Breast epithelium (tissue), 4 donors: Measurements from ENCODE around the gene RMI1. TPM values are rescaled to one million over a fixed set of nuclear protein-coding genes. Genes with fewer than 3 reads are reported as not detected.
A peak's percentile ranks its signal among the peaks of the same experiment; 100 is the strongest.

ENCODE experiments used
- DNase-seq, 2 donors: peaks; one replicate each; pipeline ENCODE4 v3.0.0-alpha.2; 2019; ENCODE audit warnings: low spot score in 2 of 2
- H3K27ac ChIP-seq, 2 donors: fragments of 200-600 bp; sonication (generic) in 1 of 2; one replicate each; pipeline ENCODE4 v1.5.1; 2016 to 2019; ENCODE audit warnings: mild to moderate bottlenecking in 1 of 2
- H3K27me3 ChIP-seq, 2 donors: fragments of 200-600 bp; sonication (generic) in 1 of 2; one replicate each; pipeline versions ENCODE4 v1.5.1 to v1.6.0; 2017 to 2019; ENCODE audit warnings: control low read depth in 1 of 2, mild to moderate bottlenecking in 1 of 2
- H3K36me3 ChIP-seq: fragments of 200-600 bp; one replicate; pipeline ENCODE4 v1.5.1; 2019
- H3K4me1 ChIP-seq, 2 donors: fragments of 200-600 bp; sonication (generic); one replicate each; pipeline ENCODE4 v1.5.1; 2016 to 2019; ENCODE audit warnings: control low read depth in 1 of 2
- H3K4me3 ChIP-seq, 3 donors: fragments of 200-600 bp; sonication (generic); 1 replicate in 2 of 3; 2 replicates in 1 of 3; pipeline ENCODE4 v1.5.1; 2016 to 2019; ENCODE audit warnings: mild to moderate bottlenecking in 3 of 3, moderate library complexity in 2 of 3
- H3K9me3 ChIP-seq, 2 donors: fragments of 200-600 bp; sonication (generic) in 1 of 2; one replicate each; pipeline ENCODE4 v1.5.1; 2016 to 2019; ENCODE audit warnings: control low read depth in 1 of 2
- POLR2A ChIP-seq: fragments of 450-650 bp; IDR thresholded peaks from one replicate; pipeline ENCODE4 v1.6.1; 2016; ENCODE audit warnings: antibody characterized with exemption, mild to moderate bottlenecking, moderate library complexity
- POLR2AphosphoS5 ChIP-seq, 3 donors: sonication (generic); formaldehyde crosslinking; IDR thresholded peaks; one replicate each; pipeline ENCODE4 v1.6.1; 2017; ENCODE audit warnings: antibody characterized with exemption in 3 of 3
- intact Hi-C: fragments of 100-400 bp; cut with DNase I; formaldehyde crosslinking; loops from one replicate; pipeline ENCODE4 v1.15.1; 2023; ENCODE audit warnings: low total_unique reads
- total RNA-seq, 3 donors: library from RNA; depleted of rRNA; stranded (reverse); fragments of >200 nt; gene quantifications; one replicate each; pipeline ENCODE4 v1.1.0, GENCODE V29; 2016
- TF ChIP-seq, protein P1 (sequence below), 3 donors: fragments of 450-650 bp; IDR thresholded peaks; one replicate each; pipeline ENCODE4 v1.5.1; 2016 to 2017; ENCODE audit warnings: antibody characterized with exemption in 3 of 3, mild to moderate bottlenecking in 3 of 3, moderate library complexity in 3 of 3

The RMI1 gene
- total RNA-seq, 3 donors from 2014 or later, result 3.7 to 6.2 (median 6.1) TPM

DNA sequence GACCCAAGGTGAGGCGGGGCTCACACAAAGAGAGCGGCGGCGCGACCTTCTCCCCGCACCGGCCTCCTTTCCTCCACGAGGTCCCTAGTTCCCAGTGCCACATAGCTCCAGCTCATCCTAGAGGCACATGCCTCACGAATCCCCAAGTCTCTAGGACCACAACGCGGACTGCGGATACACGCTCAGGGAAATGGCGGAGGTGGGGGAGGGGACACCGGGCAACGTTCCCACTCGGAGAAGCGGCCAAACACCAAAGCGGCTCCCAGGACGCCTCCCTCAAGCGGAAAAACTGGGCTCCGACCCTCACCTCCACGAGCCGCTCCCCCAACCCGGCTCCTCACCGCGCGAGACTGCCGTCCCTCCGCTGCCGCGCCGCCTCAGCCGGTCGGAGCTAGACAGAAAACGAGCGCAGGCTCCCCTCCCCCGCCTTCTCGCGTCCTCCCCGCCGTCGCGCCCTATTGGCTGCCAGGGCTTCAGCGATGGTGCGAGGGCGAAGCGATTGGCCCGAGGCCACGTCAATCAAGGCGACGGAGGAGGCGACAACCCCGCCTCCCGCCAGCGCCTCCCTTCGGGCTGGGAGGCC lies 702 bp upstream of the RMI1 start, which contains the start of gene HNRNPK:
Gene HNRNPK (minus strand): TSS at position 404 of the 583 bp plus-strand sequence. CDS start 1,963 bp downstream, outside the sequence.
- DNase-seq, result peak; percentile 97 to 100
- TF ChIP-seq POLR2AphosphoS5 (IDR thresholded peaks at IDR 0.05), result peak in 1 of 3 donors; percentile 93
- TF ChIP-seq POLR2A, result no peak
- no peaks in the 10 kb centered on the region for H3K27me3 ChIP-seq
- H3K27ac ChIP-seq, result peak within 1 kb of the TSS; percentile 100
- peak within 1 kb of the TSS; percentile 93 to 95 (median 95) for H3K4me3 ChIP-seq
- peaks cover 0 to 13% of the 10 kb centered on the region in 2 donors for H3K4me1 ChIP-seq
- peaks cover 6% of the 10 kb centered on the region for H3K36me3 ChIP-seq
- intact Hi-C loops, result no loop called here
- no peaks in the 10 kb centered on the region for H3K9me3 ChIP-seq

DNA sequence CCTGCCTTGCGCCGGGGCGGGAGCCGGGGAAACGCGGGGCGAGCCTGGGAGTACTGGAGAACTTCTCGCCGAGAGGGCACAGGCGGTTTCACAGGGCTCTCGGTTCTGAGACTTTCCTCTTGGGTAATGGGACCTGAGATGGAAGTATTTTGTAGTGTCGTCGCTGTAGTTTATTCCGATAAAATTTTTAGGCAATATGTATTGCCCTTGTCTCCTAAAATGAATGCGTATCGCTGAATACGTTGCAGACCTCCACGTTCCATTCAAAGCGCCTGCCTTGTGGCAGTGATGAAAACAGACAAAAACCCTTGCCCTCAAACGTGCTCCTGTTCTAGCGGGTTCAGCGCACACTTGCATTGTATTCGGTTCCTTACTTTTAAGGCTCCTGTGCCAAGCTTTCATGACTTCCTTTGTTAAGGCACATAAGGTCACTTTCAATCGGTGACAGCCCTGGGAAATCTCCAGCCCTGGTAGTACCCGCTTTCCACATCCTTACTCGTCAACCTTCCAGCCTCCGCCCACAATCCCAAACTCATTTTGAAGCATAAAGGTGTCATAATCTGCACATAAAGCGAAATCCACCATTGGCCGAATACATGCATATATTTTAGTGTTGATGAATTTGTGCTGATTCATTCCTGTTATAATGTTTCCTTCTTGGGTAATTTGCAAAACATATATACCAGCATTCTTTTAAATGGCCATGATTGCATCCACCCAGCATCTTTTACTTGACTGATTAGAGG lies 694 bp downstream of the RMI1 start:
- DNase-seq, result no peak
- Histone ChIP-seq H3K27me3 (no peaks in the 10 kb centered on the region), H3K4me3 (peak overlapping the region; percentile 93 to 95 (median 95)), H3K4me1 (peaks cover 0 to 10% of the 10 kb centered on the region in 2 donors), H3K27ac (peak overlapping the region; percentile 100), H3K36me3 (peaks cover 3% of the 10 kb centered on the region), H3K9me3 (no peaks in the 10 kb centered on the region)
- TF ChIP-seq POLR2A (no peak), POLR2AphosphoS5 (IDR thresholded peaks at IDR 0.05) (no peak)
- TF ChIP-seq, protein P1, sequence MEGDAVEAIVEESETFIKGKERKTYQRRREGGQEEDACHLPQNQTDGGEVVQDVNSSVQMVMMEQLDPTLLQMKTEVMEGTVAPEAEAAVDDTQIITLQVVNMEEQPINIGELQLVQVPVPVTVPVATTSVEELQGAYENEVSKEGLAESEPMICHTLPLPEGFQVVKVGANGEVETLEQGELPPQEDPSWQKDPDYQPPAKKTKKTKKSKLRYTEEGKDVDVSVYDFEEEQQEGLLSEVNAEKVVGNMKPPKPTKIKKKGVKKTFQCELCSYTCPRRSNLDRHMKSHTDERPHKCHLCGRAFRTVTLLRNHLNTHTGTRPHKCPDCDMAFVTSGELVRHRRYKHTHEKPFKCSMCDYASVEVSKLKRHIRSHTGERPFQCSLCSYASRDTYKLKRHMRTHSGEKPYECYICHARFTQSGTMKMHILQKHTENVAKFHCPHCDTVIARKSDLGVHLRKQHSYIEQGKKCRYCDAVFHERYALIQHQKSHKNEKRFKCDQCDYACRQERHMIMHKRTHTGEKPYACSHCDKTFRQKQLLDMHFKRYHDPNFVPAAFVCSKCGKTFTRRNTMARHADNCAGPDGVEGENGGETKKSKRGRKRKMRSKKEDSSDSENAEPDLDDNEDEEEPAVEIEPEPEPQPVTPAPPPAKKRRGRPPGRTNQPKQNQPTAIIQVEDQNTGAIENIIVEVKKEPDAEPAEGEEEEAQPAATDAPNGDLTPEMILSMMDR (IDR thresholded peaks at IDR 0.05), result no peak
- intact Hi-C loops, result no loop called here

DNA sequence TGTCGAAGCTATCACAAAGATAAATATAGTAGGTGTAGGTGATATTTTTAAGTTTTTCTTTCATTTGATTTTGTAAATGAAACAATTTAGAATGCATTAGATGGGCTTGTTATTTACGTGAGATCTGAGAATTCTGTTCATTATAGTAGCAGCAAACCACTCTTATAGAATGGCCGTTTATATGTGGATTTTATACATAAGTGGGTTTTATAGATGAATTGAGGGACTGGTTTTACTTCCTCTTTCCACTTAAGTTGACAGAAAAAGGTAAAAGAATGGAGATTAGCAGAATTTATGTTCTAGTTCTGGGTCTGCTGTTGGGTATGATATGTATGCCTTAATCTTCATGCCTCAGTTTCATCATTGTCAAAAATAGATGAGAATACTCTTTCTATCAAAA lies 5.6 kb downstream of the RMI1 start:
- Histone ChIP-seq H3K27me3 (no peaks in the 10 kb centered on the region), H3K4me1 (no peaks in the 10 kb centered on the region), H3K36me3 (no peaks in the 10 kb centered on the region), H3K4me3 (no peak overlapping the region), H3K9me3 (no peaks in the 10 kb centered on the region), H3K27ac (no peak overlapping the region)
- no peak for TF ChIP-seq POLR2A
- TF ChIP-seq, protein P1 (IDR thresholded peaks at IDR 0.05), result no peak
- no peak for TF ChIP-seq POLR2AphosphoS5 (IDR thresholded peaks at IDR 0.05)
- DNase-seq, result no peak
- intact Hi-C loops, result no loop called here

DNA sequence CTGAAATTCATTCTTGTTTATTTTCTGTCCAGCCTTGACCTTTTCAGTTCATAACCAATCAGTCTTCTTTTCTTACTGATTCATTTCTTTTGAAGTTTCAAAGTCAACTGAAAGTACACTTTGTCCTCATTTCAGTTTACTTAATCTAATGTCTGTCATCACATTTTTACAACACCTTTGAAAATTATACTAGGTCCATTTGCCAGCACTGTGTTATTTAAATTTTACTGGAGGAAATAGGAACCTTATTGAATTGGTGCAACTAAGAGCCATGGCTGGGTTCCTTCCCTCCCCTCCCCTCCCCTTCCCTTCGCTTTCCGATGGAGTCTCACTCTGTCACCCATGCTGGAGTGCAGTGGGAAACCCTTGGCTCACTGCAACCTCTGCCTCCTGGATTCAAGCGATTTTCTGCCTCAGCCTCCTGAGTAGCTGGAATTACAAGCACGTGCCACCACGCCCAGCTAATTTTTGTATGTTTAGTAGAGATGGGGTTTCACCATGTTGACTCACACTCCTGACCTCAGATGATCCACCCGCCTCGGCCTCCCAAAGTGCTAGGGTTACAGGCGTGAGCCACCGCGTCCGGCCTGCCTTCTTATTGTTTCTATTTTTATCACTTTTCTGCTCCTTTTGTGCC lies 6.3 kb downstream of the RMI1 start:
- no peak for TF ChIP-seq POLR2A
- TF ChIP-seq, protein P1 (IDR thresholded peaks at IDR 0.05), result no peak
- TF ChIP-seq POLR2AphosphoS5 (IDR thresholded peaks at IDR 0.05), result no peak
- Histone ChIP-seq H3K9me3 (no peaks in the 10 kb centered on the region), H3K4me3 (no peak overlapping the region), H3K4me1 (no peaks in the 10 kb centered on the region), H3K27ac (no peak overlapping the region), H3K36me3 (no peaks in the 10 kb centered on the region), H3K27me3 (no peaks in the 10 kb centered on the region)
- no peak for DNase-seq
- intact Hi-C loops, result no loop called here

DNA sequence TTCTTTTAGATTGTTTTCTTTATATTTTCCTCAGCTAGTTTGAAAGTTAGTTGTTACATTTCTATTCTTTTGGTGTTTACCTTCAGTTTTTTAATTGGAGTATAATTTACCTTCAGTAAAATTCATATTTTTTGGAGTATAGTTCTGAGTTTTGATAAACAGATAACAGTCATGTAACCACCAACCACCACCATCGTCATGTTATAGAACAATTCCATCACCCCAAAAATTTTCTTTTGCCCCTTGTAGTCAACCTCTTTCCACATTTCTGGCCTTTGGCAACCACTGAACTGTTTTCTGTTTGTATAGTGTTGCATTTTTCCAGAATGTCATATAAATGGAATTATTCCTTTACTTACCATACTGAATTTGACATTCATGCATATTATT lies 6.8 kb downstream of the RMI1 start:
- DNase-seq, result no peak
- intact Hi-C loops, result no loop called here
- Histone ChIP-seq H3K36me3 (no peaks in the 10 kb centered on the region), H3K9me3 (no peaks in the 10 kb centered on the region), H3K4me1 (no peaks in the 10 kb centered on the region), H3K27me3 (no peaks in the 10 kb centered on the region), H3K27ac (no peak overlapping the region), H3K4me3 (no peak overlapping the region)
- TF ChIP-seq, protein P1 (IDR thresholded peaks at IDR 0.05), result no peak
- TF ChIP-seq POLR2AphosphoS5 (IDR thresholded peaks at IDR 0.05) (no peak), POLR2A (no peak)
